Memory B cell (primary cell): ENCODE data around the gene LRRC34.
A peak's percentile ranks its signal among the peaks of the same experiment; 100 is the strongest.

Source experiments
- ATAC-seq: fragments of 150-1000 bp; cut with Tn5 transposase; 2 replicates; pipeline ENCODE4 v1.10.0; 2021; ENCODE audit warnings: low read depth, mild to moderate bottlenecking, moderate library complexity
- DNase-seq, 2 donors: peaks; one replicate each; pipeline ENCODE4 v3.0.0; 2022; ENCODE audit warnings: low spot score in 2 of 2
- H3K27ac Mint-ChIP-seq: one replicate; pipeline ENCODE4 v1.8.0; 2022; ENCODE audit warnings: mild to moderate bottlenecking, moderate library complexity, mixed read lengths
- H3K27me3 Mint-ChIP-seq: one replicate; pipeline ENCODE4 v1.8.0; 2022; ENCODE audit warnings: mixed read lengths
- H3K36me3 Mint-ChIP-seq: one replicate; pipeline ENCODE4 v1.8.0; 2022; ENCODE audit warnings: mild to moderate bottlenecking, mixed read lengths
- H3K4me1 Mint-ChIP-seq: one replicate; pipeline ENCODE4 v1.8.0; 2022; ENCODE audit warnings: mixed read lengths
- H3K4me3 Mint-ChIP-seq: one replicate; pipeline ENCODE4 v1.8.0; 2022; ENCODE audit warnings: mild to moderate bottlenecking, moderate library complexity, mixed read lengths
- H3K9me3 Mint-ChIP-seq: one replicate; pipeline ENCODE4 v1.8.0; 2022; ENCODE audit warnings: mixed read lengths

The LRRC34 gene

DNA sequence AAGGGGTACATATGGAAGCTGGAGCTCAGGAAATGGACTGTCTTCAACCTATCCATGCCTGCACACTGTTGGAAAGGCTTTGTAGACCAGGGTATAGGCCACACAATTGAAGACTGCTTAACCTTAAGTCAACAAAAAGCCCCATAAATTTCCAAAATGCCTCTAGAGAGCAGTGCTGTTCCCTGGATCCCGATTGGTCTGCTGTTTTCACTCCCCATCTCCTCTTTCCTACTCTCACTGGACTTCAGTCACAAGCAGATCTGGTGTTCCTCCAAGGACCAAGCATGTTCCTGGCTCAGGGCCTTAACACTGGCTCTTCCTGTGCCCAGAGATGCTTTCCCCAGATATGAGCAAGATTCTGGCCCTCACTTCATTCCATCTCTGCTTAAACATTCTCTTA is 22.8 kb upstream of the LRRC34 start:
- H3K36me3 Mint-ChIP-seq, result peaks cover 2% of the 10 kb centered on the region
- DNase-seq (no peak), ATAC-seq (no peak)
- peak overlapping the region; percentile 72 for H3K27ac Mint-ChIP-seq
- peaks cover 24% of the 10 kb centered on the region for H3K4me1 Mint-ChIP-seq
- no peaks in the 10 kb centered on the region for H3K27me3 Mint-ChIP-seq
- H3K9me3 Mint-ChIP-seq, result no peaks in the 10 kb centered on the region
- no peak overlapping the region for H3K4me3 Mint-ChIP-seq

DNA sequence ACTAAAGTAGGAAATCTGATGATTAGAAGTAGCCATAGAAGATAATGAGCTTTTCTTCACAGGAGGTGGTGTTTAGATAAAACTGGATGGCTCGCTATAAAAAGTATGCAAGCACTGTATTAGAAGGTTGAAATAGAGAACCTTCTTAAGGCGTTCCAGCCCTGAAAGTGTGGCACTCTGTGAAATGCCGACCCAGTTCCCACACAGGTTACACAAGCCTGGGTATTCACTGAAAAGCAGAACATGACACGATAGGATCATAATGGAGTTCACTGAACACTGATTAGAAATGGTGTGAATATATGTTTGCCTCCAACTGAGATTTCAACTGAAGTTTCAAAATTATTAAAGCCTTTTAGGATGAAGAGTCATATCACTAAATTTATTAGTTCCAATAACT is 15.0 kb upstream of the LRRC34 start:
- Mint-ChIP-seq H3K4me1 (no peaks in the 10 kb centered on the region), H3K9me3 (no peaks in the 10 kb centered on the region), H3K36me3 (no peaks in the 10 kb centered on the region), H3K27me3 (no peaks in the 10 kb centered on the region), H3K27ac (no peak overlapping the region), H3K4me3 (no peak overlapping the region)
- no peak for DNase-seq
- no peak for ATAC-seq

DNA sequence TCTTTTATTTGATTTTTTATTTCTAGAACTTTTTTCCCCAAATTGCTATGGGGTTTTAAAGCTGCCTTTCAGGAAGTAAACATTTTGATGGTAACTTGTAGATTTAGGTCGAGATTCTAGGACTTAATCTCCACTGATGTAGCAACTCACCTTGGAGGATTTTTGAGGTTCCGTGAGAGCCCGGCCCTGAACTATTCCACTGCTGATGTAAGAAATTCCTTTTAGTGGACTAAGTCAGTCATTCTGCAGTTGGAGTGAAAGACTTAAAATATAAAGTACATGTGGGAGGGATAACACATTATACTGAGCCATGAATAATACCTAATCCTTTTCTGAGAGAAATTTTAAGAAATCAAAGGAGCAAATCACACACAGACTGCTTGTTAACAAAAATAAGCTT is 12.6 kb upstream of the LRRC34 start:
- no peaks in the 10 kb centered on the region for H3K36me3 Mint-ChIP-seq
- DNase-seq, result no peak
- no peak overlapping the region for H3K4me3 Mint-ChIP-seq
- H3K9me3 Mint-ChIP-seq, result no peaks in the 10 kb centered on the region
- no peak for ATAC-seq
- H3K27ac Mint-ChIP-seq, result no peak overlapping the region
- no peaks in the 10 kb centered on the region for H3K27me3 Mint-ChIP-seq
- no peaks in the 10 kb centered on the region for H3K4me1 Mint-ChIP-seq

DNA sequence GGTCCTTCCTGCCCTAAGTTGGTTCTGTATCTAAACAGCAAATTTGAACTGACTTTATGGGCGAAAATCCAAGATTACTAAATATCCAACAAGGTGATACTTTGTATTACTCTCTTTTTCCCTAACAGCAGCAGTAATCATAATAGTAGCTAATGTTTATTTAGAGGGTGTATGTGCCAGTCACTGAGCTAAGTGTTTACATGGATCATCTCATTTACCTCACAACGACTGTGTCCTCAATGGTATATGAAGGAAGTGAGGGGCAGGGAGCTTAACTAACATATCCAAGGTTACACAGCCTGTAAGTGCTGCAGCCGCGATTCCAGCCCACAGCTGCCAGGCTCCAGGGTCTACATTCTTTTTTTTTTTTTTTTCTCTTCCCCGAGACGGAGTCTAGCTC is 10.3 kb upstream of the LRRC34 start:
- no peaks in the 10 kb centered on the region for H3K4me1 Mint-ChIP-seq
- H3K27ac Mint-ChIP-seq, result no peak overlapping the region
- no peak for ATAC-seq
- H3K4me3 Mint-ChIP-seq, result no peak overlapping the region
- no peaks in the 10 kb centered on the region for H3K9me3 Mint-ChIP-seq
- no peak for DNase-seq
- H3K27me3 Mint-ChIP-seq, result no peaks in the 10 kb centered on the region
- no peaks in the 10 kb centered on the region for H3K36me3 Mint-ChIP-seq

DNA sequence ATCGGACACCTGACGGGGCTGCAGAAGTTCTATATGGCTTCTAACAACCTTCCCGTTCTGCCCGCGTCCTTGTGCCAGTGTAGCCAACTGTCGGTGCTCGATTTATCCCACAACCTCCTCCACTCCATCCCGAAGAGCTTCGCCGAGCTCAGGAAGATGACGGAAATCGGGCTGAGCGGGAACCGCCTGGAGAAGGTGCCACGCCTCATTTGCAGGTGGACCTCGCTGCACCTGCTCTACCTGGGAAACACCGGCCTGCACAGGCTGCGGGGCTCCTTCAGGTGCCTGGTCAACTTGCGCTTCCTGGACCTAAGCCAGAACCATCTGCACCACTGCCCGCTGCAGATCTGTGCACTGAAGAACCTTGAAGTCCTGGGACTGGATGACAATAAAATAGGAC is 9.8 kb upstream of the LRRC34 start:
- Mint-ChIP-seq H3K9me3 (no peaks in the 10 kb centered on the region), H3K27me3 (no peaks in the 10 kb centered on the region), H3K4me3 (no peak overlapping the region), H3K27ac (no peak overlapping the region), H3K36me3 (no peaks in the 10 kb centered on the region), H3K4me1 (no peaks in the 10 kb centered on the region)
- DNase-seq, result no peak
- ATAC-seq, result no peak

DNA sequence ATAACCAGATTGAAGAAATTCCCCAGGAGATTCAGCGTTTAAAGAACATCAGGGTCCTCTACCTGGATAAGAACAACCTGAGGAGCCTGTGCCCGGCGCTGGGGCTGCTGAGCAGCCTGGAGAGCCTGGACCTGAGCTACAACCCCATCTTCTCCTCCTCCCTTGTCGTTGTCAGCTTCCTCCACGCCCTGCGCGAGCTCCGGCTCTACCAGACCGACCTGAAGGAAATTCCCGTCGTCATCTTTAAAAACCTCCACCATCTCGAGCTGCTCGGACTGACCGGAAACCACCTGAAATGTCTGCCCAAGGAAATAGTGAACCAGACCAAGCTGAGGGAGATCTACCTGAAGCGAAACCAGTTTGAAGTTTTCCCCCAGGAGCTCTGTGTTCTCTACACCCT is 9.4 kb upstream of the LRRC34 start:
- H3K4me1 Mint-ChIP-seq, result no peaks in the 10 kb centered on the region
- no peak for ATAC-seq
- no peak for DNase-seq
- no peaks in the 10 kb centered on the region for H3K36me3 Mint-ChIP-seq
- no peak overlapping the region for H3K27ac Mint-ChIP-seq
- no peak overlapping the region for H3K4me3 Mint-ChIP-seq
- H3K27me3 Mint-ChIP-seq, result no peaks in the 10 kb centered on the region
- H3K9me3 Mint-ChIP-seq, result no peaks in the 10 kb centered on the region

DNA sequence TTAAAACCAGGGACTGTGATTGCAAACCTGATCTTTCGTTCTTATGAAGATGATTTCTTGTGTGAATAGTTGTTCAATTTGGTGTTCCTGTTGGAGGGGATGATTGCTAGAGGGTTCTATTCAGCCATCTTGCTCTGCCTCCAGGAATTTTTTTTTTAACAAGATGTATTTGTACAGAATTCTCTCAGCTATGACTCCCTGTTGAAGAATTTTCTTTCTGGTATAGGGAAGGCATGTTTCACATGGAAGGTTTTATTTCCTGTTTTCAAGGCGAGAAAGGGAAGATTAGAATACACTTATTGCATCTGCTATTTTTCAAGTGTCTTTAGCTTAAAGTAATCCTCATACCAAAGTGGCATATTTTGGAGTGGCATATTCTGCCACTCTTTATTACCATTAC is 5.6 kb upstream of the LRRC34 start:
- Mint-ChIP-seq H3K36me3 (peaks cover 5% of the 10 kb centered on the region), H3K27ac (peak overlapping the region; percentile 20), H3K4me1 (peaks cover 11% of the 10 kb centered on the region), H3K9me3 (peaks cover 5% of the 10 kb centered on the region), H3K4me3 (no peak overlapping the region), H3K27me3 (no peaks in the 10 kb centered on the region)
- DNase-seq, result no peak
- ATAC-seq, result no peak

DNA sequence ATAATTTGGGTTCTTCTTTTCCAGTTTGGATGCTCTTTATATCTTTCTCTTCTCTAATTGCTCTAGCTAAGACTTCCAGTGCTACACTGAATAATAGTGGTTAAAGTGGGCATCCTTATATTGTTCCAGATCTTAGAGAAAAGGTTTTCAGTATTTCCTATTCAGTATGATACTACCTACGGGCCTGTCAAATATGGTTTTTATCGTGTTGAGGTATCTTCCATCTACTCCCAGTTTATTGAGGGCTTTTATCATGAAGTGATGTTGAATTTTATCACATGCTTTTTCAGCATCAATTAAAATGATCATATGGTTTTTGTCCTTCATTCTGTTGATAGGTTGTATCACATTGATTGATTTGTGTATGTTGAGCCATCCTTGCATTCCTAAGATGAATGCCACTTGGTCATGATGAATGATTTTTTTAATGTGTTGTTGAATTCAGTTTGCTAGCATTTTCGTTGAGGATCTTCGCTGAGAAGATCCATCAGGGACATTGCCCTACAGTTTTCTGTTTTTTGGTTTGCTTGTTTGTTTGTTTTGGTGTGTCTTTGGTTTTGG is 3.0 kb upstream of the LRRC34 start:
- H3K27me3 Mint-ChIP-seq, result no peaks in the 10 kb centered on the region
- peaks cover 5% of the 10 kb centered on the region for H3K9me3 Mint-ChIP-seq
- H3K36me3 Mint-ChIP-seq, result peaks cover 5% of the 10 kb centered on the region
- H3K4me1 Mint-ChIP-seq, result peaks cover 23% of the 10 kb centered on the region
- ATAC-seq (no peak), DNase-seq (no peak)
- no peak overlapping the region for H3K27ac Mint-ChIP-seq
- no peak overlapping the region for H3K4me3 Mint-ChIP-seq

DNA sequence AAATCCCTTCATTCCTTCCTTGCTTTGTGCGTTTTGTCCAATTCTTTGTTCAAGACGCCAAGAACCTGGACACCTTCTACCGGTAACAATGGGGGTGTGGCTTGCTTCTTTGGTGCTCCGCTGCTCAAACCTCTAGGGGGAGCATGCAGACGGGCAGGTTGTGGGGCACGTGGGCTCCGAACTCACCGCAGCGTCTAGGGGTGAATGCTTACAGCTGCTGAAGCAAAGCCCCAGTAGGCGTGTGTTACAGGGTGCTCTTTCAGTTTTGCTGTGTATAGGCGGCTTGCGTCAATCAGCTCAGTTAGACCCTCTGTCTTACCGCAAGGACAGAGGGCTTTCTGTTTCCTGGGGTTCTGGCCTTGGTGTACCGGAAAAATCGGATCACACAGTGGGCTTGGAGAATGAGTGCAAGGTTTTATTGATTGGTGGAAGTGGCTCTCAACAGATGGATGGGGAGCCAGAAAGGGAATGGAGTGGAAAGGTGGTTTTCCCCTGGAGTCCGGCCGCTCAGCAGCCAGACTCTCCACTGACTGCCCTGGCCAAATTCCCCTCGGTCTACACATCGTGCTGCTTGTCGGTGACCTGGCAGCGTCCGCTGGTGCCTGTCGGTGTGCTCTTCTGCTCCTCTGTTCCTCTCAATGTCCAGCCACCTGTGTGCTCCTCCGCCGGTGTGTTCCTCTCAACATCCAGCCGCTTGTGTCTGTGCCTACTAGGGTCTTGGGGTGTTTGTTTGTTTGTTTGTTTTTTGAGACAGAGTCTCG is 1.2 kb upstream of the LRRC34 start:
- ATAC-seq, result peak; percentile 88
- Mint-ChIP-seq H3K36me3 (peaks cover 5% of the 10 kb centered on the region), H3K27ac (peak overlapping the region; percentile 83), H3K4me3 (peak overlapping the region; percentile 87), H3K27me3 (no peaks in the 10 kb centered on the region), H3K4me1 (peaks cover 25% of the 10 kb centered on the region), H3K9me3 (peaks cover 5% of the 10 kb centered on the region)
- DNase-seq, result peak; percentile 64 to 86

DNA sequence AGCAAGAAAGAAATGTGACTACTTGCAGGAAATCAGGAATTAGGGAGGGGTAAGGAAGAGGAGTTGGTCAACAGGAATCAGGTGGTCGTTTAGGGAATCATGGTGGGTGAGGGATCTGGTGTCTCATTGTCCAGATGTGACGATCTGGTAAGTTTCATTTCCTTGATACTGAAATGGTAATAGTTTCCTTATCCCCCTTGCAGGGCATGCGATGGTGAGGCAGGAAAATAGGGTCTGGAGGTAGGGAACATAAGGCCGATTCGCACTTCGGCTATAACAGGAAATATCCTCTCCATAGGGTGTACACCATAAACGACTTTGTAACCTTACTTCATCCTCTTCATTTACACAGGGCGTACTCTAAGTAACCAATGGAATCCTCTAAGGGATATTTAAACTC is 574 bp upstream of the LRRC34 start:
- ATAC-seq (no peak), DNase-seq (no peak)
- Mint-ChIP-seq H3K4me3 (peak overlapping the region; percentile 87), H3K9me3 (peaks cover 5% of the 10 kb centered on the region), H3K36me3 (peaks cover 6% of the 10 kb centered on the region), H3K4me1 (peaks cover 25% of the 10 kb centered on the region), H3K27ac (peak overlapping the region; percentile 83), H3K27me3 (no peaks in the 10 kb centered on the region)

DNA sequence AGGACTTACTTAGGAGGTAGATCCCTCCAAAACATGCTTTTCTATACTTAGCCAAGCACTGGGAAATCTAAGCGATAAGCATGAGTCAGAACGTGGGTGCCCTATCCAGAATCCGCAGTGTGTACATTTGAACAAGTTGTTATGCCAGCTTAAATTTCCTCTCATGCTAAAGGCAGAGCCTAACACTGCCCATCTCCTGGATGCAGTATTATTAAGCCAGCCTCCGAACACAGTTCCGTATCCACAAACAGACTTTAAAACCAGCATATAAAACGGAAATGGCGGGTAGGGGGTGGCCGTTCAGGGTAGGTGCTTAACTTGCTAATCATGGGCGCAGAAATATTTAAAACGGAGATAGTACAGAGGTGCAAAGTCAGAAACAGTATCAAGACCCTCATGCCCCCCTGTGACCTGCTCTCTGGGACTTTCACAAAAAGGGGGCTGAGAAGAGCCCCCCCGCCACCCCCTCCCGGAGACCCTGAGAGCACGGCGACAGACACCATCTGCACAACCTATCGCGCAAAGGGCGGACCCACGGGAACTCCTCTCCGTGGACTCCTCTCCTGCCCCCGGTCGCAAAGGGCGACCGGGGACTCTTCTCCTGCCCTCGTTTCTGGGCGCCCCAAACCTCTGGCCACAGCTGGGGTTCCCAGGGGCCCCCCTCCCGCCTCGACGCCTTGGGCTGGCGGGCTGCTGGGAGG is 923 bp downstream of the LRRC34 start:
- no peak for DNase-seq
- no peaks in the 10 kb centered on the region for H3K27me3 Mint-ChIP-seq
- H3K4me1 Mint-ChIP-seq, result peaks cover 25% of the 10 kb centered on the region
- peak overlapping the region; percentile 83 for H3K27ac Mint-ChIP-seq
- peaks cover 8% of the 10 kb centered on the region for H3K36me3 Mint-ChIP-seq
- ATAC-seq, result peak; percentile 2
- peaks cover 5% of the 10 kb centered on the region for H3K9me3 Mint-ChIP-seq
- H3K4me3 Mint-ChIP-seq, result peak overlapping the region; percentile 87

DNA sequence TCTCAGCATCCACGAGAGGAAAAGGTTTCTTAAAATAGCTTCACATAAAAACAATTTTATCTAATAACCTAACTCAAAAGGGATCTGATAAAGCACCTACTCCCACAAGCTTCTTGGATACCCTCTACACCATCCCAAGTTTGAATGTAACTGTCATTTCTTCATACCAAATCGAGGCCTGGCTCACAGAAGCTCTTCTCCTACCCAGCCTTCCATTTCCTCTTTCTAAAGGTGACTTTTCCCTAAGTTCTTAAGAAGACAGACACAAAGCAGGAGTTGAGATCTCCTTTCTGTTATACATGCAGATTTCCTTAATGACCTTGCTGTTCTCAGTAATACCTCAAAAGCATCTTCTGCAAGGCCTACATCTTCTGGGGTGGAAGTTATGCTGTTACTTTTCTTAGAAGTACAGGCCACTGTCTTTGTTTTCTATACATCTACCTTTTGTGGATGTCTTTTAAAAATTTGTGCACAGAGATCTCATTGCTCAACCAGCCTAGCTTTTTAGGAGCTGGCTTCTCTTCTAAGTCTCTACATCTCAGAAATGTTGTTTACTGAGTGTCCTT is 3.4 kb downstream of the LRRC34 start:
- H3K36me3 Mint-ChIP-seq, result peaks cover 2% of the 10 kb centered on the region
- ATAC-seq, result no peak
- H3K4me1 Mint-ChIP-seq, result peaks cover 24% of the 10 kb centered on the region
- no peak for DNase-seq
- no peaks in the 10 kb centered on the region for H3K9me3 Mint-ChIP-seq
- peak overlapping the region; percentile 53 for H3K27ac Mint-ChIP-seq
- no peak overlapping the region for H3K4me3 Mint-ChIP-seq
- no peaks in the 10 kb centered on the region for H3K27me3 Mint-ChIP-seq

DNA sequence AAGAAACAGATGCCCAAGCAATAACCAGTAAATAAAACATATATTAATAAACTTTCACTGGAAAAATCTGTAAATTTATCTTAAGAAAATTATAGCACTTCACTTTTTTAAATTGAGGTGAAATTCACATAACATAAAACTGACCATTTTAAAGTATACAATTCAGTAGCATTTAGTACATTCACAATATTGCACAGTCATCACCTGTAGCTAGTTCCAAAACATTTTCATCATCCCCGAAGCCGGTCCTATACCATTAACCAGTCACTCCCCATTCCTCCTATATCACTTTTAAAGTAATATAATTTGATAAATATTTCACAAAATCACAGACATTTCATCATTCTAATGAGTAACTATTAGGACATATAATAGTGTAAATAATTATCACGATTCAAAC is 8.0 kb downstream of the LRRC34 start:
- no peaks in the 10 kb centered on the region for H3K9me3 Mint-ChIP-seq
- ATAC-seq, result no peak
- H3K36me3 Mint-ChIP-seq, result peaks cover 2% of the 10 kb centered on the region
- no peak overlapping the region for H3K4me3 Mint-ChIP-seq
- no peak overlapping the region for H3K27ac Mint-ChIP-seq
- H3K27me3 Mint-ChIP-seq, result no peaks in the 10 kb centered on the region
- no peak for DNase-seq
- H3K4me1 Mint-ChIP-seq, result peaks cover 3% of the 10 kb centered on the region

DNA sequence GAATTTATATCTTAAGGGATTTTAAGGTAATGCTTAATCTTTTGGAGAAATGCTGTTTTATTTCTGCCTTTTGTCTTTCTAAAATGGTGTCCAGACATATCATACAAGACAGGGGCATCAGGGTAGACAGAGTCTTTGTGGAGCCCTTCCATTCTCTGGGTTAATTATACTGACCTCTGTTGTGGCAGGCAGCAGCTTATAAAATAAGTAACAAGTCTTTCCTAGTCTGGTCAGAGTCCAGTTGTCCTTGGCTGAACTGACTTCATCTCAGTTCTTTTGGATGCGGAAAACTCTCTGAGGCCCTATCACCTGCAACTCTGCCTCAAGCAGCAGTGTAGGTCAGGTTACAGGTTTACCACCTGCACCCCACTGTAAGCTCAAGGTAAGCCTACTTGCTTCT is 20.3 kb downstream of the LRRC34 start:
- ATAC-seq (no peak), DNase-seq (no peak)
- peaks cover 11% of the 10 kb centered on the region for H3K36me3 Mint-ChIP-seq
- peak overlapping the region; percentile 50 for H3K27ac Mint-ChIP-seq
- no peaks in the 10 kb centered on the region for H3K27me3 Mint-ChIP-seq
- no peak overlapping the region for H3K4me3 Mint-ChIP-seq
- no peaks in the 10 kb centered on the region for H3K4me1 Mint-ChIP-seq
- H3K9me3 Mint-ChIP-seq, result no peaks in the 10 kb centered on the region
